HG03196 (cell line): ENCODE results near the gene SLC44A2.
"Not testable (repeated sequence)": the region's sequence is repeated elsewhere in the genome, so short reads cannot be mapped to it uniquely, and the experiment has no call there.

Experiments used
- ATAC-seq: cut with Tn5 transposase; IDR thresholded peaks from one replicate; pipeline ENCODE4 v1.9.1; 2021; ENCODE audit not compliant: unreplicated experiment

SLC44A2 gene

GRCh38 chr19:10648360-10648759, 23.0 kb downstream of the SLC44A2 start:
- ATAC-seq = no peak

- no peak for ATAC-seq
These were observed 26.5 kb downstream of the SLC44A2 start for GRCh38 chr19:10651851-10652250.

- no peak for ATAC-seq
These were observed 28.1 kb downstream of the SLC44A2 start for GRCh38 chr19:10653482-10653731.

GRCh38 chr19:10653732-10654609, 28.6 kb downstream of the SLC44A2 start, which contains the start of gene ILF3:
TSS of gene ILF3 (plus strand) at chr19:10654346. CDS start at chr19:10670606, 16,260 bp downstream.
- peak; percentile 73 for ATAC-seq

GRCh38 chr19:10654610-10655456, 29.5 kb downstream of the SLC44A2 start:
- peak; percentile 6 for ATAC-seq

GRCh38 chr19:10655457-10656312, 30.3 kb downstream of the SLC44A2 start:
- no peak for ATAC-seq

GRCh38 chr19:10660346-10660745, 35.0 kb downstream of the SLC44A2 start:
- no peak for ATAC-seq

GRCh38 chr19:10661946-10662345, 36.6 kb downstream of the SLC44A2 start:
- no peak for ATAC-seq

- ATAC-seq = no peak
These were observed 37.3 kb downstream of the SLC44A2 start for GRCh38 chr19:10662384-10663251.

- not testable (repeated sequence) for ATAC-seq
These were observed 37.9 kb downstream of the SLC44A2 start for GRCh38 chr19:10663252-10663563.

GRCh38 chr19:10667867-10668266, 42.5 kb downstream of the SLC44A2 start:
- no peak for ATAC-seq

- ATAC-seq = no peak
These were observed 43.9 kb downstream of the SLC44A2 start for GRCh38 chr19:10669246-10669645.

- no peak for ATAC-seq
These were observed 44.8 kb downstream of the SLC44A2 start for GRCh38 chr19:10670182-10670581.

- ATAC-seq = no peak
These were observed 45.8 kb downstream of the SLC44A2 start for GRCh38 chr19:10670876-10671804.

- ATAC-seq = not testable (repeated sequence)
These were observed 46.6 kb downstream of the SLC44A2 start for GRCh38 chr19:10671922-10672321.

GRCh38 chr19:10675214-10675613, 49.9 kb downstream of the SLC44A2 start:
- not testable (repeated sequence) for ATAC-seq

GRCh38 chr19:10677751-10678150, 52.4 kb downstream of the SLC44A2 start:
- ATAC-seq = no peak

- ATAC-seq = no peak
These were observed 53.5 kb downstream of the SLC44A2 start for GRCh38 chr19:10678813-10679212.

GRCh38 chr19:10679743-10680142, 54.4 kb downstream of the SLC44A2 start:
- no peak for ATAC-seq
